Measurements from ENCODE around the gene NDUFA13. TPM values are rescaled to one million over a fixed set of nuclear protein-coding genes. Genes with fewer than 3 reads are reported as not detected.

The NDUFA13 gene
- total and polyA plus RNA-seq, 7 donors = 274 to 648 (median 534) TPM

- TF ChIP-seq CTCF (IDR thresholded peaks at IDR 0.05) = no peak
Measured at GRCh38 chr19:19540064-19540714, 24.2 kb downstream of the NDUFA13 start.

GRCh38 chr19:19540715-19541515 is 24.9 kb downstream of the NDUFA13 start:
- TF ChIP-seq CTCF (IDR thresholded peaks at IDR 0.05) = no peak
- ATAC-seq = peak in 3 of 4 donors; percentile 34 to 47 (median 38)
- no peaks in the 10 kb centered on the region for H3K9me3 ChIP-seq
- no peak overlapping the region for H3K27ac ChIP-seq
- peaks cover 12% of the 10 kb centered on the region for H3K4me1 ChIP-seq
- no peaks in the 10 kb centered on the region for H3K36me3 ChIP-seq (ENCODE audit: insufficient read depth in 1 of 2, low read depth in 1 of 2)
- H3K27me3 ChIP-seq (ENCODE audit: insufficient read depth in 3 of 3, low read length in 2 of 3) = peaks cover 0 to 69% (median 44%) of the 10 kb centered on the region in 3 donors
- intact Hi-C loops (cut with DNase I) = no loop called here
- DNase-seq = peak in 1 of 2 donors; percentile 48
- peak overlapping the region; percentile 28 for H3K4me3 ChIP-seq
- WGBS, 3 donors = 3 to 4% (median 3%) methylated on average over 35 to 45 of the region's 45 CpGs

More at GRCh38 chr19:19540064-19540714, 24.2 kb downstream of the NDUFA13 start:
- Histone ChIP-seq H3K4me3 (peak overlapping the region; percentile 28), H3K36me3 (ENCODE audit: insufficient read depth in 1 of 2, low read depth in 1 of 2) (no peaks in the 10 kb centered on the region), H3K27ac (no peak overlapping the region), H3K27me3 (ENCODE audit: insufficient read depth in 3 of 3, low read length in 2 of 3) (peaks cover 0 to 67% (median 42%) of the 10 kb centered on the region in 3 donors), H3K4me1 (peaks cover 12% of the 10 kb centered on the region), H3K9me3 (no peaks in the 10 kb centered on the region)
- ATAC-seq (peak; percentile 14 to 73 (median 64)), DNase-seq (peak; percentile 67 to 76)
- intact Hi-C loops (cut with DNase I) = no loop called here
- 7 to 13% (median 9%) methylated on average over 61 to 74 of the region's 74 CpGs for WGBS, 3 donors

- WGBS, 3 donors = 62 to 78% (median 68%) methylated on average over 16 of the region's 16 CpGs
- no peak for TF ChIP-seq CTCF (IDR thresholded peaks at IDR 0.05)
Measured at GRCh38 chr19:19541616-19542015, 25.6 kb downstream of the NDUFA13 start.

GRCh38 chr19:19542507-19542906 is 26.5 kb downstream of the NDUFA13 start:
- intact Hi-C loops (cut with DNase I) = no loop called here
- WGBS, 3 donors = 84 to 90% (median 85%) methylated on average over 12 of the region's 12 CpGs
- ATAC-seq (no peak), DNase-seq (no peak)
- Histone ChIP-seq H3K27me3 (ENCODE audit: insufficient read depth in 3 of 3, low read length in 2 of 3) (peaks cover 0 to 78% (median 40%) of the 10 kb centered on the region in 3 donors), H3K4me3 (no peak overlapping the region), H3K9me3 (no peaks in the 10 kb centered on the region), H3K27ac (no peak overlapping the region), H3K36me3 (ENCODE audit: insufficient read depth in 1 of 2, low read depth in 1 of 2) (no peaks in the 10 kb centered on the region), H3K4me1 (peaks cover 12% of the 10 kb centered on the region)
- no peak for TF ChIP-seq CTCF (IDR thresholded peaks at IDR 0.05)

More at GRCh38 chr19:19541616-19542015, 25.6 kb downstream of the NDUFA13 start:
- H3K9me3 ChIP-seq = no peaks in the 10 kb centered on the region
- H3K4me3 ChIP-seq = no peak overlapping the region
- peaks cover 12% of the 10 kb centered on the region for H3K4me1 ChIP-seq
- H3K36me3 ChIP-seq (ENCODE audit: insufficient read depth in 1 of 2, low read depth in 1 of 2) = no peaks in the 10 kb centered on the region
- peaks cover 0 to 76% (median 44%) of the 10 kb centered on the region in 3 donors for H3K27me3 ChIP-seq (ENCODE audit: insufficient read depth in 3 of 3, low read length in 2 of 3)
- intact Hi-C loops (cut with DNase I) = no loop called here
- ATAC-seq (no peak), DNase-seq (no peak)
- H3K27ac ChIP-seq = no peak overlapping the region
